Measurements from ENCODE around the gene RND3.

RND3 gene

GRCh38 chr2:150441784-150442183, 45.7 kb downstream of the RND3 start:
- DNase-seq (ENCODE audit: low read depth in 2 of 2), result no peak

DNA sequence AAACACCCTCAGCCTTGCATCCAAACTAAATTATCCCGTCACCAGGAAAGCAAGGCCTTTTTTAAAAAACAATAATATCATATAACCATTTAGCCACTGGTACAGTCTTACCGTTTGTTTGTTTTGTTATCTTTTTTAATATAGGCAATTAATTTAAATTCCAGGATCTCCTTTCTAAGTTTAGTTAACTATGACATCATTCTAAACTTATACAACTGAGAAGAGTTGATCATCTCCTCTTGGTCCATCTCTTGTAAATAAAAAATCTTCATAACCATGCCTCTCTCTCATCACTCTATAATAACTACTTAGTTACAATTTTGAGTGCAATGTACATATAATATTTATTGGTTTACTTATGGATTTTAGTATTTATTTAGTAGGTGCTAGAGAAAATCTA, 46.2 kb downstream of the RND3 start:
- no peak for DNase-seq (ENCODE audit: low read depth in 2 of 2)

GRCh38 chr2:150438654-150439053, 48.8 kb downstream of the RND3 start:
- no peak for DNase-seq (ENCODE audit: low read depth in 2 of 2)

GRCh38 chr2:150438041-150438440, 49.4 kb downstream of the RND3 start:
- no peak for DNase-seq (ENCODE audit: low read depth in 2 of 2)

DNA sequence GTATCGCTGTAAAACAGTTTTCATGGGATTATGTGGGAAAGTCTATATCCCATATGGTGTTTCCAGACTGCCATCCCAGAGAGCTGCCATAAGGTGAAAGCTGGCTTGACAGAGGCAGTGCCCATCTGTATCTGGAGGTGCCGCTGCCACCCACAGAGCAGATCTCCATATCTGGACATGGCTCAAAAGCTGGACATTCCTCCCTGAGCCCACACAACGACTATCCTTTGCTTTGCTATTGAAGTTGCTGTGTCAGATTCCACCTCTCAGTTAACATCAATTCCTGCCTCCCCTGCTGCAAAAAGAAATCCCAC, 55.2 kb downstream of the RND3 start:
- DNase-seq (ENCODE audit: low read depth in 2 of 2), result no peak

- DNase-seq (ENCODE audit: low read depth in 2 of 2), result no peak
Observed at GRCh38 chr2:150431561-150432311, 55.7 kb downstream of the RND3 start.

DNA sequence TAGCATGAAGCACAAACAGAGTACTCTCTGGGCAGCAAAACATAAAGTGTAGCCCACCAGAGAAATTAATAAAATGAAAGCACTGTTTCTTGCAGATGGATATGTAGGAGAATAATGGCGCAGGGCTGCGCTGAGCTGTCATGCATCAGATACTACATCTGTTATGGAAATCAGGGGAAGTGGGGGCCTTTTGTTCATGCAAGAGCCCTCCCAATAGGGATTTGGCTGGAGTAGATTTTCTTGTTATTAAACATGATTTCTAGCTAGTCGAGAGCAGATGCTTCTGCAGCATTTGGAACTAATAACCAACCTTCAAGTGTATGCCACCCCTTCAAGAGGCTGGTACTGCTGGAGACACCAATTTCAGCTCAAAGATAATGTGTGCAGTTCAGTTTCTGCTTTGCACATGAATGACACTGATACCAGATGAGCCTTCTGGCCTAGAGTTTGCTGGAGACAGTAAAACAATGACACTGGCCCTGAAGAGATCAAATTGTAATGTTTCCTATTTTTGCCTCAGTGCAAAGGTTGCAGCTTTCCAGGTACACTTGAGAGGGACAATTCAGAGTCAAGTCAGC, 58.0 kb downstream of the RND3 start:
- no peak for DNase-seq (ENCODE audit: low read depth in 2 of 2)

- DNase-seq (ENCODE audit: low read depth in 2 of 2), result no peak
Observed at GRCh38 chr2:150428641-150429040, 58.8 kb downstream of the RND3 start.

DNA sequence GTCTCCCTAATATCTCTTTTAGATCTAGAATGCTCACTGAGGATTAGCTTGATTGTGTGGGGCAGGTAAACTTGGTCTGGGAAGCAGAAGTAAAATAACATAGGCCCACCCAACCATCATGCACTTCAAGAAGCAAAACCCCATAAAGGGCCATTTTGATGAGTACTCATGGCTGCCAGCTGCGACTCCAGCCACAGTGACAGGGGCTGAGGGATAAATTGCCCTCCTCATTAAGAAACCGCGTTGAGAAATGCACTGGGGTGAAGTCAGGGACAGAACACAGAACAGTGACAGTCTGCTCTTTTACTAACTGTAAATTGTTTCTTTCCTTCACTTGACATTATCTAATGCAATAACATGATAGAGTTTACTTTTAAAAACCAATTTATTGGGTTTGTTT, 60.2 kb downstream of the RND3 start:
- DNase-seq (ENCODE audit: low read depth in 2 of 2), result no peak

DNA sequence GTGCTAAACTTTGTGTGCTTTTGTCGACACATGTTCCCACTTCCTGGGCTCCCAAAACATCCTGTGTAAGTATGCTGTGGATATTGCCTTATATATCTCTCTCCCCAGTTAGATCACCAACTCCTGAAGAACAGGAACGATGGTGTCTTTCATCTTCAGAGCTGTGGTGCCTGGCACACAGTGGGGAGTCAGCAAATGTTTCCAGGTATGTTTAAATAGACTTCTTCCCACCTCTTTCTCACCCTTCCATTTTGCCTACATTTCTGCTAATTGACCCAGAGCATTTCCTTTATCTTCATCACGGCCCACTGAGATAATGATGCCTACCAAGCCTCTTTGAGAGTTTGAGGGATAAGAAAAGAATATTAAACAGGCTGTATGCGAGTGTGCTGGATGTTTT, 60.7 kb downstream of the RND3 start:
- DNase-seq (ENCODE audit: low read depth in 2 of 2), result no peak

GRCh38 chr2:150426315-150426714, 61.2 kb downstream of the RND3 start:
- no peak for DNase-seq (ENCODE audit: low read depth in 2 of 2)

DNA sequence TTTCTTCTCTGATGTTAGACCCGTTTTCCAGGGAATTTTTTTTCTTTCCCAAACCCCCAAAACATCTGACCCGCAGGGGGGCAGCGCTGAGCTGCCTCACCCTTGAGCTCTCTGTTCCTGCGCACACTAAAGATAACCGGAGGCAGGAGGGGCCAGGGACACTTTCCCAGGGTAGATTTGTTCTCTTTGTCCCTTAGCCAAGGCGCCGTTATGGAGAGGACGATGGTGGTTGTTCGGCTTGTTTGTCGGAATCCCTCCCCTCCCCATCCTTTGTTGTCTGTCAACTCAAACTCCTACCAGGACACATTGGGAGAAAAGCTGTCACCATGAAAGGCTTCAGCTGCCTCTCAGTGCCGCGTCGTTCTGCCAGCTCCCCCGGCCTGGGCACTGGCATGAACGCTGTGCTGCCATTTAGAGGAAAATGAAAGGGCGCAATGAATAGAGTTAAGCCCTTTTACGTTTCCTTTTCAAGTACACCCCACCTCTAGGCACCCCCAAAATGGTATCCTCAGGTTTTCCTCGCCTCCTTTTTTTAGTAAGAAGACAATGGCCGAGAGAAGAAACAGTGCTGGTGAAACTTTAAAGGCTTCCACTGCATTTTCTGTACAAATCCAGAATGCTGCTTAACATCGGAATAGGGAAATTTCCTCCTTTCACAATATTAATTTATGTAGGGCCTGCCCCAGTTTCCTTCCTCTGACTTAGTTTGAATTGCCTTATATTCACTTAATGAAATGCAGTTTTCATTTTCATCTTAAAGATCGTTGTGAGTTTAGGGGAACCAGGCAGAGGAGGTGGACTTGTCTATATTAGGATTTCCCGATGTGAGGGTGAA, 62.1 kb downstream of the RND3 start:
- DNase-seq (ENCODE audit: low read depth in 2 of 2), result no peak

DNA sequence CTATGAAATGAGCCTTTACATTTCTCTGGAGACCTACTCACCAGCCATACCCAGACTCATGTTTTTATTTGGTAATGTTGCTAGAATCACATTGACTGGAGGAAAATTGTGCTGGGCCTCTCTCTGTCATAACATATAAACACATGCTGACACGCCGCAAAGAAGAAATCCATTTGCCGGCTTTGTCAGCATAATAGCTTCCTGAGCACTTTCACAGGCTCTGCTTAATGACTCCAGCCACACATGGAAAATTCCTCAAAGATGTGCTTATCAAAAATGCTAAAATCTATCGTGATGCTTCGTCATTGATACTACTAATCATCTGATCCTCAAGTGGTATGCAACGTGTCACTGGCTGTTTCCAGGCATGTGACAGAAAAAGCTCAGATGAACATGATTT, 63.1 kb downstream of the RND3 start:
- no peak for DNase-seq (ENCODE audit: low read depth in 2 of 2)

DNA sequence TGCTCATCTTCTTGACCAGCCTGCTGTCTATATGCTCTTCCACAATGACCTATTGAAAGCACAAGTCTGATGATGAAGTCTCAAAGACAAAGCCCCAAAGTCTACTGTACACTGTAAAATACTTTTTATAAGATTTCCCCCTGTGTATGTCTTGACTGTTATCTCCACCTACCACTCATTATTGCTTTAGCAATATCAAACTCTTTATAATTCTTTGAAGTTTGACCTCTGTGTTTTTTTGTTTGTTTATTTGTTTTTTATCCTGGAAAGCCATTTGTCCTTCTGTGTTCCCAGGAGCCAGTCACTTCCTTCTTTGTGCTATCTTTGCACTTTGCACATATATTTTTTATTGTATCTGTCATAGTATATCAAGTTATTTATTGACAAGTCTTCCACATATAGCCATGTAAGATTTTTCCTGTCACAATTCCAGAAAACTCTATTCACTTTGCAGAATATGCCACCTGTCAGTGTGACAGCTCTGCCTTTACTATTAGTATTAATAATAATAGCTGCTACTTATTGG, 66.3 kb downstream of the RND3 start:
- DNase-seq (ENCODE audit: low read depth in 2 of 2), result no peak

- DNase-seq (ENCODE audit: low read depth in 2 of 2), result no peak
Observed at GRCh38 chr2:150418916-150419315, 68.6 kb downstream of the RND3 start.

Data from stimulated activated CD8-positive, alpha-beta memory T cell treated with anti-CD3 and anti-CD28 coated beads, Interleukin-7, amount 100 ng/mL, for 1 hour (primary cell).